HG03175 (cell line): ENCODE results near the gene ZBTB46.
"Not testable (repeated sequence)": the region's sequence is repeated elsewhere in the genome, so short reads cannot be mapped to it uniquely, and the experiment has no call there.

Experiments used
- ATAC-seq: cut with Tn5 transposase; IDR thresholded peaks from one replicate; pipeline ENCODE4 v1.9.1; 2021; ENCODE audit warnings: mild to moderate bottlenecking, moderate library complexity; ENCODE audit not compliant: unreplicated experiment

ZBTB46 gene

DNA sequence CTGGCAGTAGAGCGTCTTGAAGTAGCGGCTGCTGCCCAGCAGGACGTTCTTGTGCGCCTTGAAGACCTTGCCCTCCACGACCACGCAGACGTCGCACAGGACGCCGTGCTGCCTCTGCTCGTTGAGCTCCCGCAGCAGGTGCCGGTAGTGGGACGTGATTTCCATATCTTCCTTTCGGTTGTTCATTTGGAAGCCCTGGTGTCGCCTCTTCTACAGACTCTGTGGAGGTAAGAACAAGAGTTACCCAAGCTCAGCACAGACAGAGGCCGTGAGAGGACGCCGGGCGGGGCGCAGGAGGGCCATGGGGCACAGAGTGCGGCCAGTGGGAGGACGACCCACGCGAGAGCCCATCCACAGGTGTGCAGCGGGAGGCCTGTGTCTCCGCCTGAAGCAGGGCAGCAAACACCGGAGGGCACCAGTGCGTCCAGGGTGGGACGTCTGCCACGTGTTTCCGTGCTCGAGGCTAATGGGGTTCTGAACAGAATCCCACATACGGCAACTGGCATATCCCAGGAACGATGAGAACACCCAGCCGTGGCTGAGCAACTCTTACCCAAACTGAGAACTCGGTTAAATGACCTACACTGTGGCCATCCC is 40.4 kb downstream of the ZBTB46 start:
- ATAC-seq = no peak

DNA sequence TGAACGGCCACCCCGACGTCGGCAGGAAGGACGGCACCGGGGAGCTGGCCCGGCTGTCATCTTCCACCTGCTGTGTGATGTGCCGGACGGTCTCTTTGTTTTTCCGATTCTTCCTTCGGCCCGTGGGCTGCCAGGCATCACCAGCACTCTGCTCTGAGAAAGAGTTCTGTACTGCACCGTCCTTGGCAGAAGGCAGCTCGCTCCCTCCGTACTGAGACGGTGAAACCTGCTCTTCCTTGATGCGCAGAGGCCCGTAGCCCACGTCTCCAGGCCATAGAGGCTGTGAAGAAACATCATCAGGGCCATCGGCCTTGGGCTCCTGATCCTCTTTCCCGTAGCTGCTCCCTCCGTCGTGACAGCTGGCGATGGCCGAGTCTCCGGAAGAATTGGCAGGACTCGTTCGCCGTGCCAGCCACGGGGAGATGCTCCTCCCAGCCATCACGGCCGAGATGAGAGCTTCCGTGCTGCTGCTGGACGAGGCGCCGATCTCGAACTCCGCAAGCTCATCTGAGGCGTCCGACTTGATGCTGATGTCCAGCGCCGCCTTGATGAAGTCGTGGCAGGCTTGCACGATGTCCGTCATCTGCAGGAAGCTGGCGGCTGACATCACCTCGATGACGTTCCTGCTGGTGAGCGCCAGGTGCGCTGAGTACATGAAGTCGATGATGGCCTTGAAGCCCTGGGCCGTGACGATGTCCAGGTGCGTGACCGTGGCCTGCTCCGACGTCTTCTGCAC is 41.1 kb downstream of the ZBTB46 start:
- ATAC-seq = no peak

DNA sequence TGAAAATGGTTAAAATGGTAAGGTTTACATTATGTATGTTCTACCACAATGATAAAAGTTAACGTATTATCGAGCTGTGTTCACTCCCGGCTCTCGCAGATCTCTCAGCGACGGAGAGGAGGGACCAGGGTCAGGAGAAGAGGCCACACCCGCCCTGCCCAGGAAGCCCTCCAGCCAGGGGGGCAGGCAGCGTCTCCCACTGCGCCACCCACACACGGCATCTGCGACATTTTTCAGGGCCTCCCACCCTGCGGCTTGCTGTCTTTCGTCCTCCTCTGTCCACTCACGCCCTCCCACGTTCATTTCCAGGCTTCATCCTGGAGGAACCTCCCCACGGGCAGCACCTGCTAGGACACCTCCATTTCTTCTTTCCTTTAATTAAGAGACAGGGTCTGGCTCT is 43.3 kb downstream of the ZBTB46 start:
- ATAC-seq = no peak

DNA sequence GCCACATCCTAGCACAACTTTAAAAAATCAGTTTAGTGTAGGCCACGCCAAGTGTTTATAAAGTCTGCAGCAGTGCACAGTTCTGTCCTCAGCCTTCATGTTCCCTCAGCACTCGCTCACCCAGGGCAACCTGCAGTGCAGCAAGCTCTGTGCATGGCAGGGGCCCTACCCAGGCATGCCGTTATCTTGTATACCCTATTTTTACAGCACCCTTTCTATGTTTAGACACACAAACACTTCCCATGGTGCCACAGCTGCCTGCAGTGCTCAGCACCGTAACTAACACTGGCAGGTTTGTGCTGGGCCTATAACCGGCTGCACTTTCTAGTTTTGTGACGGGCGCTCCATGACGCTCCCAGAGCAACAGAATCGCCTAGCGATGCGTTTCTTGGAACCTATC is 43.8 kb downstream of the ZBTB46 start:
- ATAC-seq = no peak

DNA sequence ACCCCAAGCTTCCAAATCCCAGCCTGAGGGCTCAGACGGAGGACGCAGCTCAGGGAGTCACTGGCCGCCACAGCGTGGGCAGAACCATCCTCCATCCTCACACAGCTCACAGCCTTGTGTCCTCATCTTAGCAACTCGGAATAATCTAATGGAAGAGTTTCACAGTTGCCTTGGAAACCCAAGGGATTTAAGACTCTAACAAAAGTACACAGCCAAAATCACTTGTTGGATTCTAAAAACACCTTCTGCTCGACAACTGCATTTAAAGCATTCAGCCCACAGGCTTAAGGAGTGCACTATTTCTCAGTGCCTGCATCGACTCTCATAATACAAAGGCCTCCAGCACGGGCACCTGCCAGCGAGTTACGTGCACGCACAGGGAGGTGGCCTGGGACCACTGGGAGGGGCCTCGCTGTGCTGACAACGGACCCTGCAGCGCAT is 45.4 kb downstream of the ZBTB46 start:
- ATAC-seq = no peak

DNA sequence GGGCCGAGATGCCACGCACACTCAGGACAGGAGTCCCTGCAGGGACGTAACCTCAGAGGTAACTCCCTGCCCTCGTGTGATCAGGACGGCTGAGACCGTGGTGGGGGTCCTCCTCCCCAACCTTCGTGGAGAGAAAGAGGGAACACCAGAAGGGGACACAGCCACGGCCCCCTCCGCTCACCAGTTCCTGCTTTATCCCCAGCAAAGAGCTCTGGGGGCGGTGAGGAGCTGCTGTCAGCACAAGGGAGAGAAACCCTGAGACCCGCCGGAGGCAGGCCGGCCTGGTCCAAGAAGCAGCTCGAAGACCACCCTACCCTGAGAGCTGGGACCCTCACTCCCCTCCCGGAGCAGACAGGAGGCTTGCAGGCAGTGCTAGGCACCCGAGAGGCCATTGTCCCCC is 47.1 kb downstream of the ZBTB46 start:
- no peak for ATAC-seq

DNA sequence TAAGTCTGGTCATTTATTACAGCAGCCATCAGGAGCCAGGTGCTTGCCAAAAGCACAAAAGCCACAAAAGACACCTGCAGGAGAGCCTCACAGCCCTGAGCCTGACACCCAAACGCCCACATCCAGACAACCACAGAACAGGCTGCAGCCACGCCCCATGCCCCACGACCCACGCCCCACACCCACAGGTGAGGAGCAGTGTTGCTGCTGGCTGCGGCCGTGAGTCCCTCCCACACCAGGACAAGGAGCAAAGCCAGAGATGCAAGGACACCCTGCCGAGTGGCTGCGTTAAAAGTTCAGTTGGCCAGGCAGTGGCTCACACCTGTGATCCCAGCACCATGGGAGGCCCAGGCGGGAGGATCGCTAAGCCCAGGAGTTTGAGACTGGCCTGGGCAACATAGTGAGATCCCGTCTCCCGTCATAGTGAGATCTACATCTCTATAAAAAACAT is 48.5 kb downstream of the ZBTB46 start:
- ATAC-seq = no peak

DNA sequence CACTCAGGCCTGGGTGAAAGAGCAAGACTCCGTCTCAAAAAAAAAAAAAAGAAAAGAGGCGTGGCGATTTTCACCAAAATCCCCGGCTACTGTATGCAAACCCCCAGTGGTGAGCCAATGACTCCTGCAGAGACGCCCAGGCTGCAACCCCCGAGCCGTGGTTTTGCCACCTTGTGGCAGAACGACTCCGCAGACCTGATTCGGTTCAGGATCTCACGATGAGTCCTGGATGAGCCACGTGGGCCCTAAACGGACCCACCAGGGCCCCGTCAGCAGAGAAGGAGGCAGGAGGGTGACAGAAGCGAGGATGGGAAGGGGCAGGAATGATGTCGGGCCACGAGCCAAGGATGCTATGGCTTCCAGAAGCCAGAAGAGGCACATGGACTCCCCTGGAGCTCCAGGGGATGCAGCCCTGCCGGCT is 49.0 kb downstream of the ZBTB46 start:
- ATAC-seq = no peak

DNA sequence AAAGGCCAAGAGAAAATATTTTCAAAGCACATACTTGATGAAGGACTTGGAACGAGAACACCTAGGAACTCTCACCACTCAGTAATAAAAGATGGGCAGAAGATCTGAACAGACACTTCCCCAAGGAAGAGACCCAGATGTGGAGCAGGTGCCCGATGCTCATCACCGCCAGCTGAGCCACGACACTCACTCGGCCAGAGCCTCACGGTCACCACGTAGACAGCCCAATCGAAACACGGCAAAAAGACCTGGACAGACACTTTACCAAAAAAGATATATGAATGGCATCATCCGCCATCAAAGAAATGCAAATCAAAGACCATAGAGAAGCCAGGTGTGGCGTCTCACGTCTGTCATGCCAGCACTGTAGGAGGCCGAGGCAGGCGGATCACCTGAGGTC is 49.9 kb downstream of the ZBTB46 start:
- ATAC-seq = no peak

DNA sequence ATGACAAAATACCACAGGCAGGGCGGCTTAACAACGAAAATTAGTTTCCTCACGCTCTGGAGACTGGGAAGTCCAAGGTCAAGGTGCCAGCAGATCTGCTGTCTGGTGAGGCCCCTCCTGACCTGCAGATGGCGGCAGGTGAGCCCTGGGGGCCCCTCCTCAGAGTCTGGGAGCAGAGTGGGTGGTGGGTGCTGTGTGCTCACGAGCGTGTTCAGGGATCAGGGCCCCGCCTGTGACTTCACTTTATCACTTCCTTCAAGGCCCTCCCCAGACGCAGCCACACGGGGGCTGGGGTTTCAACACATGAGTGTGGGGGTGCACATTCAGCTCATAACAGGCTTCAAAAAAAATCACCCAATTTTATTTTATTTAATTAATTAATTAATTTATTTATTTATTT is 52.2 kb downstream of the ZBTB46 start:
- ATAC-seq = no peak

DNA sequence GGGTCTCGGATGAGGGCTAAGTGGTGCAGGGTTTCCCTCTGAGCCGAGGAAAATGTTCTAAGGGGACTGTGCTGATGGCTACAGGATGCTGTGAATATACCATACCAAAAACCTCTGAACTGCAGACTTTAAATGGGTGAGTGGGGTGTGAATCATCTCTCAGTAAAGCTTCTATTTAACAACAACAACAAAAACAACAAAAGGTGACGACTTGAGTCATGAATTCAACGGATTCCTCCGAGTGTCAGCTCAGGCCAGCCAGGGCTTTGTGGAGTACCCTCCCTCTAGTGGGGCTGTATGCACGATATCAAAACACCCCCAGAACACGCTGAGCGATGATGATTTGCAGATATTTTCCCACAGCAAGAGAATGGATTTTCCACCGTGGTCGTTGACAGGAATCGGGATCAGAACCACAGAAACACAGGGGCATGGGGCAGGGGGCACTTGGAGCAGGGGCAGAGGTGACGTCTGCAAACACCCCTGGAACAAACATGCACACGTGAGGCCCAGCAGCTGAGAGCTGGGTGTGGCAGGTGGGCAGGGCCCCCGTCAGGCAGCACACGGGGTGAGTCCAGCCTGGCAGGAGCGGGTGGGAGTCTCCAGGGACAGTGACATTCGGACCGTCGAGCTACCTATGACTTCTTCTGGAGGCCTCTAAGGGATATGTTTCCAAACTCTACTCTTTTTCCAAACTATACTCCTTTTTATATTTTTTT is 52.9 kb downstream of the ZBTB46 start:
- ATAC-seq = no peak

DNA sequence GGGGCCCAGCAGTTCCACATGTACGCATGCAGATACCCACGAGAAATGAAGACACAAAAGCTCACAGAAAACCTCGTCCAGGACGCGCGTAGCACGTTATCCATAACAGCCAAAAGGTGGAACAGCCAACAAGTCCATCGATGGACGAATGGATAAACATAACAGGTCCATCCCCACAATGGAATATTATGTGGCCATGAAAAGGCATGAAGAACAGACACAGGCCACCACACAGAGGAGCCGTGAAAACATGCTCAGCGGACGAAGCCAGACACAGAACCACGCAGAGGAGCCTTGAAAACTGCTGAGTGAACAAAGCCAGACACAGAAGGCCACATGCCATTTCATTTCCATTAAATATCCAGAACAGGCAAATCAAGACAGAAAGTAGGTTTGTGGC is 53.5 kb downstream of the ZBTB46 start:
- ATAC-seq = no peak

DNA sequence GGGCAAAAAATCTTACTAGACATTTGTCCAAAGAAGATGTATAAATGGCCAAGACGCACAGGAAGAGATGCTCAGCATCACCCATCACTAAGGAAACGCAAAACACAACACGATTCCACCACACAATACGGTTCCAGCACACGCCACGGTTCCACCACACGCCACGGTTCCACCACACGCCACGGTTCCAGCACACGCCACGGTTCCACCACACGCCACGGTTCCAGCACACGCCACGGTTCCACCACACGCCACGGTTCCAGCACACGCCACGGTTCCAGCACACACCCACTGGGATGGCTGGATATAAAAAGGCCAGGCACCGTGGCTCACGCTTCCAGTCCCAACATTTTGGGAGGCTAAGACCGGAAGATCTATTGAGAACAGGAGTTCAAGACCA is 54.2 kb downstream of the ZBTB46 start:
- ATAC-seq = not testable (repeated sequence)

DNA sequence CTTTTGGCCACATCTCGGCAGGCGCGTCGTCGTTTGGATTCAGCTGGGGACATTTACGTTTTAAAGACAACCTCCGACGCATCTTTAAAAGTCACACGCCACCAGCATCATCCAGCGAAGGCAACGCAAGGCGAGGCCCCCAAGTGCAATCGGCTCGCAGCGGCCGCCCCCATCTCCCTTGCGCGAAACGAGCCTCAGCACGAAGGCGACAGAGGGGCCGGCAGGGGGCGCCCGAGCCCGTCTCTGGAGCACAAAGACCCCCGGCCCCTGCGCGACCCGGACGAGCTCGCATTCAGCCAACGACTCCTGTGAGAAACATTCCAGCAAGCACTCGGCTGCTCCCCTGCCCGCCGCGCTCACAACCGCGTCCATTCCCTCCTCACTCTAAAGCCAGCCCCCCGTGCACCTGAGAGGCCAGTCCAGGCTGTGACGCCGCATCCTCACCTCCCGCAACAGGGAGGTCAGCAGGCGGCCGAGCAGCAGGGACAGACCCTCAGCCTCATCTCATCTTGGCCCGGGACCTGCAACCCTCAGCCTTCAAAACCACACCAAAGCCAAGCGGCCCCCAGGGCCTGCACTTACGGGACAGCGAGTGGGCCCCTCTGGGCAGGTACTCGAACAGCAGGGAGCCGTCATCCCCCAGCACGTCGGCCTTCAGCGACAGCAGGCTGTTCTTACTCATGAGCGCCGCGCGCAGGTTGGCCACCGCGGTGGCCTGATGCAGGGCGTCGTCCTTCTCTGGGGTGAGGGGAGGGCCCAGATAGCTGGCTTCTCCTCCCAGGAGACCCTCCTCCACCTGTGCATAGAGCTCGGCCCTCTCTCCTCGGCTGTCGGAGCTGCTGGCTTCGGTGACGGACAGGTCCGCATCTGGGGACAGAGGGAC is 55.7 kb downstream of the ZBTB46 start:
- no peak for ATAC-seq

DNA sequence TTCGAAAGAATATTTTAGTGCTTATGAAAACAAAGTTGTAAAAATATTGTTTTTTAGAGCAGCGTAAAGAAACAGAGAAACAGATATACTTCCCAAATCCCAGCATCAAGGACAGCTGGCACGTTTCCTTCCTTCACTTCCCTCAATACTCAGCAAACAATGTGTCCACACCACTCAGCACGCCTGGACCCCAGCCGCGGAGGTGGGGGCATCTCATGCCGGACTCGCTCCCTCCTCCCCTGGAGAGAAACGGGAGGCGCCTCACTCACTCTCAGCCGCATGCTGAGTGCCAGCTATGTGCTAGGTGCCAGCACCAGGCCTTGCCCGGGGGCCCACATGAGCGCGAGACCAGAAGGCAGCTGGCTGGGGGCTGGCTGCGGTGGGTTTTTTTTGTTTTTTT is 56.8 kb downstream of the ZBTB46 start:
- ATAC-seq = no peak

DNA sequence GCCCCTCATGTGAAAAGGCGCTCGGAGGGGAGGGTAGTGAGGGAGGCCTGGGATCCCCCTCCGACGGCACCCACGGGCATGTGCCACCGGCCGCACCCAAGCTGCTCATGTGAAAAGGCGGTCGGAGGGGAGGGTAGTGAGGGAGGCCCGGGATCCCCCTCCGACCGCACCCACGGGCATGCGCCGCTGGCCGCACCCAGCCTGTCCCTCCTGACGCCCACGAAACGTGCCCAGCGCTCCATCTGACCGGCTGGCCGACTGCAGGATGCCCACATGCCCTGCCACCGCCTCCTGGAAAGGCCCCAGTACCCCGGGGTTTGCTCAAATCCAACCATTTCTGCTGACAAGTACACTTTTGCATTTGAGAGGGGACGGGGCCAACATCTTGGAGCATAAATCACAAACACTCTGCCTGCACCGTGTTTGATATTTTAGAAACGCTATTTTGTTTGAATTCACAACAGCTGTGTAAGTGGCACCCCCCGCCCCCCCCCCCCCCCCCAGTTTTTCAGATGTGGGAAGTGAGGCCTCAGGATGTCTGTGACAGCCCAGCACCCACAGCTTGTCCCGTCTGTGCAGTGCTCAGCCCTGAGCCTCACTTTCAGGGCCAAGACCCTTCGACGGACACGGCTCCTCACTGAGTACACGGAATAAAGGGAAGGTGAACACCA is 57.4 kb downstream of the ZBTB46 start:
- ATAC-seq = no peak

DNA sequence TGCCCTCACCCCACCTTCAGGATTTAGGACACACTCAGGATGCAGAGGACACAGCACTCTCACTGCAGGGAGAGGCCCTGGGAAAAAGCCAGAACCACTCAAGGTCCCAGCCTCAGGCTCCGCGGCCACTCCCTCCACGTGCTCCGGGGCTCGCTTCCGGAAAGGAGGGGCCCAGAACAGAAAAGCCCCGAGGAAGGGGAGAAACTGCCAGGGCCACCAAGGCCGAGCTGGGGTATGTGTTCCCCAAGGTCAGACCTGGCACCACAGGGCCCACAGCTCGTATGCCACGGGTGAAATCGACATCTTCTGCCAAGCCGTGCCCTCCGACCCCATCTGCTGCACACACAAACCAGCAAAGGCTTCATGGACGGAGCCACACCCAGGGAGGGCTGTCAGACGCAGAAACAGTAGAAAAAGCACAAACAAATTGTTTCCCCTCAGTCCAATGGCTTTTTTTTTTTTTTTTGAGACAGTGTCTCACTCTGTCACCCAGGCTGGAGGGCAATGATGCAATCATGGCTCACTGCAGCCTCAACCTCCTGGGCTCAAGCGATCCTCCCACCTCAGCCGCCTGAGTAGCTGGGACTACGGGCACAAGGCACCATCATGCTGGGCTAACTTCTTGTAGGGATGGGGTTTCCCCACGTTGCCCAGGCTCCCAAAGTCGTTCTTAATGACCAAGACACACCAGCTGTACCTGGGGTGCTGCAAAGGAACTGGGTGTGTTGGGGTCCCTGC is 58.1 kb downstream of the ZBTB46 start:
- ATAC-seq = no peak

DNA sequence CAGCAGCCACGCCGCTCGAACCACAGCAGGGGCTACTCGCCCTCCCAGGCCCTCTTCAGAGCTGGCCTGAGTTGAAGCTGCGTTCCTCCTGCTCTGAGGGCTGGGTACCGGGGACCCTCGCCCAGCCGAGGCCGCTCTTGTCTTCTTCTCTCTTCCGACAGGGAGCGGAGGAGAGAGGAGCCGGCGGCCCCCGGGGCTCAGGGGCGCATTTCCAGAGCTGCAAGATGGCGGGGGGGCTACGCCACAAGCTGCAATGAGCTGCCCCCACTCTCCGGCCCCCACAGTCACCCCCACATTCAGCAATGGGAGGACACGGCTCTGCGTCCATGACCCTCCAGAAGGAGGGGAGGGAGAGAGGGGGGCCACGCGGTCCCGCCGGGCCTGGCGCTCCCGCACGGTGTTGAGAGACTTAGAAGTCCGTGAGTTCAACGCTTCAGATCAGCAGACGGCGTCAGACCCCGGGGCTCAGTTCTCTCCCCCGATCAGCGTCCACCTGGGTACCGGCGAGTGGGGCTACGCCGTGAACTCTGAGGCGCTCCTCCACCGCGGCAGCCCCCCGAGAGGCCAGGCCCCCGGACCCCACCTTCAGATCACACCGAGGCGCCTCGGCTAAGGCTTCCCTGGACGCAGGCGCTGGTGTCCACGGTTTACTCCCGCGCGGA is 59.9 kb downstream of the ZBTB46 start:
- no peak for ATAC-seq

DNA sequence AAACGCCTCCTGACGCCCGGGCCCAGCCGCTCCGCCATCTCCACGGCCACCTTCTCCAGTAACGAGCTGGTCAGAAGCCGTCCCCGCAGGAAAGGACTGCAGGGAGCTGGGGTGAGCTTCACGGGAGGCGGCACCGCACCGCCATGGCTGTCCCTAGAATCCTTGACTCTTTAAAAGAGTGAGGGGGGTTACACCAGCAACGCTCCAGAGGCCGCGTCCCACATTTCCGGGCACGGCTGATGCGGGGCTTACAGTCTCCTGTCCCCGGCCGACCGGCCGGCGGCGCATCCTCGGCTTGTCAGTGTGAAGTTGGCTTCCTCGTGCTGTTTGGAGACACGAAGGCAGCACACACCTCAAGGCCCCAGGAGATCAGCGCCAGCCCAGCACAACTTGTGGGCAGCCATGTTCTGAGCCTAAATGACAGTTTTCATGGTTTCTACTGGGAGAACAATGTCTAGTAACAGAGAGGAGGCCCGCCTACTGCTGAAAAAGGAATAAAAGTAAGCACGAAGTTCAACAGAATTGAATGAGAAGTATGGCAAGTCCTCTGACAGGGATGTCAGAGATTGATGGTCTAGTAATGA is 61.1 kb downstream of the ZBTB46 start:
- no peak for ATAC-seq
